ENCODE results near the gene PEX3.

DNA sequence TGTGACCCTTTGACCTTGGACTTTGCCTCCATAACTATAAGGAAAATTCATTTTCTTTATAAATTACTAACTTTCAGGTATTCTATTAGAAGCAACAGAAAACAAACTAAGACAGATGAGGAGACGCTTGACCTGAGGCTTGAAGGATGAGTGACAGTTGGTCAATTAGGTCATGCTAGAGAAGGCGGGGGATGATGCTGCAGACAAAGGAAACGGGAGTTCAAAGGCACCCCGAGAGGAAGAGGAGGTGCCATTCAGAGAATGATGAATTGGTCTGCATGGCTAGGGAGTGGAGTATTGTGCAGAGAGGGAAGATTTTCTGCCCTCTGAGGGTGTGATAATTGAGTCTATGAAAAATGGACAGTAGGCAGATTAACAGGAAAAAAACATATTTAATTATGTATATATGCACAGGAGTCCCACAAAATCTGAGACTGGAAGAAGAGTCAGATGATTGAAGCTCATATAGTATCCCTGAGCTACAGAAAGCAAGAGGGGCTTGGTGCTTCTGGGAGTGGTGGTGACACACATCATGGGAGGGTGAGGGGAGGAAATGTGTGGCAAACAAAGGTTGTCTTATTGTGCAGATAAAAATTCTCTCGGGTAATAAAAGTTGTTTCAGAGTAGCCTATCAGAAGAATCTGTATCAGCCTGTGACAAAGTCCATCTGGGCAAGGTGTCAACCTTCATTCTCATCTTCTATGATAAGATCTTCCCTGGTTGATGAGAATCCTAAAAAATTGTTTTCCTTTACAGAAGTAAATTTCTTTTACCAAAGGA, 81.3 kb downstream of the PEX3 start:
- TF ChIP-seq POLR2AphosphoS5 (IDR thresholded peaks at IDR 0.05; ENCODE audit: insufficient read depth in 1 of 2, low read depth in 1 of 2), result no peak
- TF ChIP-seq CTCF (IDR thresholded peaks at IDR 0.05), result no peak
